Activated T-helper 1 cell treated with anti-CD3 and anti-CD28 coated beads, Interleukin-12 subunit alpha, Interleukin-12 subunit beta, Interleukin-2, Interleukin-4 antibody, amounts not matched to agents 30 ng/mL and 10 ng/mL and 1 ng/mL, durations not matched to agents 14 hours and 24 hours and 36 hours (primary cell): ENCODE data around the gene TBC1D5. TPM values are rescaled to one million over a fixed set of nuclear protein-coding genes. Genes with fewer than 3 reads are reported as not detected.
"Not testable (repeated sequence)": the region's sequence is repeated elsewhere in the genome, so short reads cannot be mapped to it uniquely, and the experiment has no call there.

Source experiments
- DNase-seq: peaks from one replicate; pipeline ENCODE4 v3.0.0; 2021; ENCODE audit warnings: low spot score
- H3K27ac Mint-ChIP-seq: one replicate; pipeline ENCODE4 v1.8.0; 2021; ENCODE audit warnings: mild to moderate bottlenecking, mixed read lengths
- H3K27me3 Mint-ChIP-seq: one replicate; pipeline ENCODE4 v1.8.0; 2022; ENCODE audit warnings: mild to moderate bottlenecking, moderate library complexity, mixed read lengths; ENCODE audit not compliant: insufficient read depth
- H3K36me3 Mint-ChIP-seq: one replicate; pipeline ENCODE4 v1.8.0; 2021; ENCODE audit warnings: low read depth, mixed read lengths
- H3K4me1 Mint-ChIP-seq: one replicate; pipeline ENCODE4 v1.8.0; 2021; ENCODE audit warnings: low read depth, mixed read lengths
- H3K4me3 Mint-ChIP-seq: one replicate; pipeline ENCODE4 v1.8.0; 2021; ENCODE audit warnings: mild to moderate bottlenecking, moderate library complexity, mixed read lengths
- H3K9me3 Mint-ChIP-seq: one replicate; pipeline ENCODE4 v1.8.0; 2021; ENCODE audit warnings: mixed read lengths
- intact Hi-C: fragments of 100-400 bp; cut with micrococcal nuclease; formaldehyde crosslinking; loops from one replicate; pipeline ENCODE4 v1.15.1; 2024
- total RNA-seq: library from RNA; stranded (reverse); gene quantifications from 2 replicates; pipeline ENCODE4 v1.2.3, GENCODE V29; 2022

The TBC1D5 gene
- total RNA-seq, 1 donor from 2014 or later = 31.4 TPM

DNA sequence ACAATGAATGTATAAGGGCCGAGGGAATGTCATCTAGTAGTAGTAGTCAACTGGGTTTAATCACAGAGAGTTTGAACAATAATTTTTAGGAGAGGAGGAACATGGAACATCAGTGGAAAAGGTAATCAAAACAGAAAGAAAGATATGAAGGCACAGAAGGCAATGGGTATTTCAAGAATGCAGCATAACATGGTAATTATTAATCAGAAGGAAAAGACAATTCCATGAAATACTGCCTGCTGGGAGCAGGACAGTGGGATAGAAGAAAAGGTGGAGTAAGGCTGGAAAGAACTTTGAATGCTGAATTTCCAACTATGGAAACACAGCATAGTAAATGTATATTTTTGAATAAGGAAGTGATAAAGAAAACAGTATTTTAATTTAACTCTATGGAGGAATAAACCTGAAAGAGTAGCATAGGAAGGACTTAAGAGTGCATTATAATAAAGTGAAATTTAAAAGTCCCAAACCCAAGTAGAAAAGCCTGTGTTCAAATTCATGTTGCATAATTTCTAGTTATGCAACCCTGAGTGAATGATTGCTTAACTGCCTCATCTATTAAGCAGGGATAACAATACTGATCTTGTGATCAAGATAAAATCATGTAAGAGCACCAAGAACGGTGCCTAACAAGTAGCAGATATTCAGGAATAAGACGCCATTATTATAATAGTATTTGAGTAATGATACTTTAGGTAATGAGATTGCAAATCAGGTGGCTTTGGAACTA lies 357.7 kb downstream of the TBC1D5 start:
- Mint-ChIP-seq H3K36me3 (no peaks in the 10 kb centered on the region), H3K4me1 (no peaks in the 10 kb centered on the region), H3K27me3 (no peaks in the 10 kb centered on the region), H3K9me3 (no peaks in the 10 kb centered on the region), H3K4me3 (no peak overlapping the region), H3K27ac (no peak overlapping the region)
- no peak for DNase-seq
- intact Hi-C loops = no loop called here

GRCh38 chr3:17373304-17373703 lies 369.1 kb downstream of the TBC1D5 start:
- DNase-seq = no peak
- no peak overlapping the region for H3K4me3 Mint-ChIP-seq
- H3K4me1 Mint-ChIP-seq = no peaks in the 10 kb centered on the region
- intact Hi-C loops = no loop called here
- no peaks in the 10 kb centered on the region for H3K9me3 Mint-ChIP-seq
- H3K27me3 Mint-ChIP-seq = no peaks in the 10 kb centered on the region
- H3K36me3 Mint-ChIP-seq = no peaks in the 10 kb centered on the region
- no peak overlapping the region for H3K27ac Mint-ChIP-seq

- no peaks in the 10 kb centered on the region for H3K9me3 Mint-ChIP-seq
- no peaks in the 10 kb centered on the region for H3K4me1 Mint-ChIP-seq
- no peak overlapping the region for H3K27ac Mint-ChIP-seq
- no peaks in the 10 kb centered on the region for H3K36me3 Mint-ChIP-seq
- intact Hi-C loops = no loop called here
- no peak overlapping the region for H3K4me3 Mint-ChIP-seq
- H3K27me3 Mint-ChIP-seq = no peaks in the 10 kb centered on the region
- DNase-seq = no peak
Observed at GRCh38 chr3:17372362-17373210, 369.8 kb downstream of the TBC1D5 start.

- no peak for DNase-seq
- Mint-ChIP-seq H3K4me1 (no peaks in the 10 kb centered on the region), H3K4me3 (no peak overlapping the region), H3K9me3 (no peaks in the 10 kb centered on the region), H3K27me3 (no peaks in the 10 kb centered on the region), H3K27ac (no peak overlapping the region), H3K36me3 (no peaks in the 10 kb centered on the region)
- intact Hi-C loops = no loop called here
Observed at GRCh38 chr3:17369973-17370372, 372.5 kb downstream of the TBC1D5 start.

DNA sequence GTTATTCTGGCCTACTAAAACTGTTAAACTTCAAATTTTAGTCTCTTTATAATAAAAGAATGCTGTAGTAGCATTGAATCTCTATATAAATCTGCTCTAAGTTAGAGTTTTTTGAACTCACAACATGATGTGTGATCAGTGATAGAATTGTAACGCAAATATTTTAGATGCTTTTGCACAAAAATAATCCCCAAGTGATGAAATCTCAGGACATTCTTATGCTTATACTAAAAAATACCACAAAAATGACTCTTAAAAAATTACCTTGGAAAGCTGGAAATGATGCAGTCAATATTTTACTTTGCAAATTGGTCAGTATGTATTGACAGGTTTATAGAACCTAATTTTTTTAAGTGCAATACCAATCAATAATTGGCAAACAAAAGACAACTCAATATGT lies 375.3 kb downstream of the TBC1D5 start:
- Mint-ChIP-seq H3K9me3 (no peaks in the 10 kb centered on the region), H3K4me3 (no peak overlapping the region), H3K27me3 (no peaks in the 10 kb centered on the region), H3K27ac (no peak overlapping the region), H3K4me1 (no peaks in the 10 kb centered on the region), H3K36me3 (no peaks in the 10 kb centered on the region)
- no peak for DNase-seq
- intact Hi-C loops = no loop called here

- no peaks in the 10 kb centered on the region for H3K4me1 Mint-ChIP-seq
- H3K9me3 Mint-ChIP-seq = no peaks in the 10 kb centered on the region
- no peak for DNase-seq
- no peak overlapping the region for H3K4me3 Mint-ChIP-seq
- H3K27ac Mint-ChIP-seq = no peak overlapping the region
- H3K27me3 Mint-ChIP-seq = no peaks in the 10 kb centered on the region
- H3K36me3 Mint-ChIP-seq = peaks cover 2% of the 10 kb centered on the region
- intact Hi-C loops = no loop called here
Observed at GRCh38 chr3:17360991-17361390, 381.4 kb downstream of the TBC1D5 start.

- Mint-ChIP-seq H3K36me3 (peaks cover 2% of the 10 kb centered on the region), H3K9me3 (no peaks in the 10 kb centered on the region), H3K27me3 (no peaks in the 10 kb centered on the region), H3K4me1 (no peaks in the 10 kb centered on the region), H3K4me3 (no peak overlapping the region), H3K27ac (no peak overlapping the region)
- intact Hi-C loops = no loop called here
- DNase-seq = no peak
Observed at GRCh38 chr3:17359911-17360310, 382.5 kb downstream of the TBC1D5 start.

DNA sequence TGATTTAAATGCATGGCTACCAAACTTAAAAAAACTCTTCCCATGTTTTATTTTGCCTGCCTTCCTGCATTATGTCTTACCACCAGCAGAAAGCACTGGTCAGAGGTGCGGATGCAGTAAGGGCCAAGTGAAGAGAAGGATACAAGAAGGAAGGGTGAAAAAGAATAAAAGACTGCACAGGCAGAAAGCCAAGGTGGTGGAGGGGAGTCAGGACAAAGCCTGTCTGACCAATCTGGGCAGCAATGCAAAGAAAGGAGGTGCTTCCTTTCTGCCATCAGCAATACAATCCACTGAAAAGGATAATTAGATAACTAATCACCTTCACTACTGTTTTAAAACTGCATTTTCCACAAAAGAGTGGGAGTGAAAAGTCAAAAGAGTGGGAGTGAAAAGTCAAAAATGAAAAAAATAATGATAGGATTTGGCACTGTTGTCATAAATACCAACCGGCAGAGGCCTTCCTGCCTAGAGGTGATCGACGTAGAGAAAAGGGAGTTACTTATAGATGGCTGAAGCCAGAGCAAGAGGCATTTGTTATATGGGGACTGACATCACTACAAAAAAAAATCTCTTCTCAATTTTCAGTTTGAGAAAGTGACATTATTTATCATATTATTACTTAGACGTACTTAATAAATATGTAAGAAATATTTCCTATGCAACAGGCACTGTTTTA lies 385.3 kb downstream of the TBC1D5 start:
- no peak overlapping the region for H3K27ac Mint-ChIP-seq
- peaks cover 2% of the 10 kb centered on the region for H3K36me3 Mint-ChIP-seq

GRCh38 chr3:17356585-17356984 lies 385.8 kb downstream of the TBC1D5 start:
- no peaks in the 10 kb centered on the region for H3K4me1 Mint-ChIP-seq
- no peak overlapping the region for H3K27ac Mint-ChIP-seq
- peaks cover under 1% of the 10 kb centered on the region for H3K36me3 Mint-ChIP-seq
- DNase-seq = no peak
- H3K27me3 Mint-ChIP-seq = no peaks in the 10 kb centered on the region
- no peaks in the 10 kb centered on the region for H3K9me3 Mint-ChIP-seq
- H3K4me3 Mint-ChIP-seq = no peak overlapping the region
- intact Hi-C loops = no loop called here

More for the DNA sequence above, 385.3 kb downstream of the TBC1D5 start:
- Mint-ChIP-seq H3K4me3 (no peak overlapping the region), H3K4me1 (no peaks in the 10 kb centered on the region), H3K9me3 (no peaks in the 10 kb centered on the region), H3K27me3 (no peaks in the 10 kb centered on the region)
- no peak for DNase-seq
- intact Hi-C loops = no loop called here

- H3K36me3 Mint-ChIP-seq = no peaks in the 10 kb centered on the region
- H3K9me3 Mint-ChIP-seq = no peaks in the 10 kb centered on the region
- no peaks in the 10 kb centered on the region for H3K4me1 Mint-ChIP-seq
- intact Hi-C loops = no loop called here
- H3K27me3 Mint-ChIP-seq = no peaks in the 10 kb centered on the region
- no peak overlapping the region for H3K4me3 Mint-ChIP-seq
- H3K27ac Mint-ChIP-seq = no peak overlapping the region
- DNase-seq = no peak
Observed at GRCh38 chr3:17355591-17355990, 386.8 kb downstream of the TBC1D5 start.

DNA sequence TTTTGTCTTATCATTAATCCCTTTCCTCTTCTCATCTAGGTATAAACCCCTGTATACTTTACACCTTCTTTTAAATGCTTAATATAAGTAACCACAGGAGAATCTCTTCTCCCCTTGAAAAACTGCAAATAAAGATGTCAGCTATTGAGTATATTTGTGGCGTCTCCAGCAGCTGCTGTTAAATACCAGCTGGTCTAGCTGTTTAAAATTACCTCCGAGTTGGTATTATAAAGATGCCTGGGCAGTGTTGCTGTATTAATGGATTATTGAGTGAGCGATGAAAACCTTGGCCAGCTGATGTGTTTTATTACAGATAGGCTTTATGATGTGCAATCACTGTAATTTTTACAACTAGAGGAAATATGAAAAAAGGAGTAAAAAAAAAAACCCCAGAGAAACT lies 388.1 kb downstream of the TBC1D5 start:
- Mint-ChIP-seq H3K9me3 (no peaks in the 10 kb centered on the region), H3K4me3 (no peak overlapping the region), H3K27ac (no peak overlapping the region), H3K36me3 (no peaks in the 10 kb centered on the region), H3K27me3 (no peaks in the 10 kb centered on the region), H3K4me1 (no peaks in the 10 kb centered on the region)
- DNase-seq = no peak
- intact Hi-C loops = no loop called here

DNA sequence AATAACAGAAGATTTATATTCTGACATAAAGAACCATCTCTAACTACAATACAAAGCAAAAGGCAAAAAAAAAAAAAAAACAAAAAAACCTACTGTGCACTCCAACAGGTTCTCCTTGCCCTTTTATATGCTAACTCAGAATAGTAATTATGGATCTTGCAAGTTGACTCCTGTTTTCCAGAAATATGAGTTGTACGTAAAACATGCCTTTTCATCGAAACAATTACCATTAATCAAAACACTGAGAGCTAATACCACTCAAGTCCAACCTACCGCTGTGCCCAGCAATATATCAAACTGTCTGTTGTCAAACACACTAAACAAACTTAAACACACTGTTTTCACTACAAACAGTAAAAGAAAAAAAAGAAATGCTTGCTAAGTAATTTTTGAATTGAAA lies 389.8 kb downstream of the TBC1D5 start:
- H3K27ac Mint-ChIP-seq = no peak overlapping the region
- no peaks in the 10 kb centered on the region for H3K9me3 Mint-ChIP-seq
- no peak overlapping the region for H3K4me3 Mint-ChIP-seq
- H3K36me3 Mint-ChIP-seq = no peaks in the 10 kb centered on the region
- intact Hi-C loops = no loop called here
- no peak for DNase-seq
- no peaks in the 10 kb centered on the region for H3K27me3 Mint-ChIP-seq
- peaks cover 6% of the 10 kb centered on the region for H3K4me1 Mint-ChIP-seq

GRCh38 chr3:17351193-17351592 lies 391.2 kb downstream of the TBC1D5 start:
- H3K4me3 Mint-ChIP-seq, H3K4me1 Mint-ChIP-seq, H3K27me3 Mint-ChIP-seq, H3K9me3 Mint-ChIP-seq, DNase-seq, H3K36me3 Mint-ChIP-seq, H3K27ac Mint-ChIP-seq, intact Hi-C loops: not testable (repeated sequence)
